Gastrocnemius medialis (tissue), 4 donors: ENCODE data around the gene ATXN7L1.

Source experiments
- CTCF ChIP-seq, 5 experiments: fragments of 450-650 bp in 3 of 5; fragments of 200-600 bp in 2 of 5; sonication (generic) in 2 of 5; IDR thresholded peaks in 4 of 5; conservative IDR thresholded peaks in 1 of 5; 1 replicate in 4 of 5; 2 replicates in 1 of 5; pipeline ENCODE4 v1.5.1; 2016 to 2019; ENCODE audit warnings: antibody characterized with exemption in 5 of 5, mild to moderate bottlenecking in 3 of 5, moderate library complexity in 3 of 5
- POLR2A ChIP-seq, 2 donors: fragments of 450-650 bp; IDR thresholded peaks; one replicate each; pipeline ENCODE4 v1.6.1; 2017; ENCODE audit warnings: antibody characterized with exemption in 2 of 2, mild to moderate bottlenecking in 2 of 2, moderate library complexity in 2 of 2

DNA sequence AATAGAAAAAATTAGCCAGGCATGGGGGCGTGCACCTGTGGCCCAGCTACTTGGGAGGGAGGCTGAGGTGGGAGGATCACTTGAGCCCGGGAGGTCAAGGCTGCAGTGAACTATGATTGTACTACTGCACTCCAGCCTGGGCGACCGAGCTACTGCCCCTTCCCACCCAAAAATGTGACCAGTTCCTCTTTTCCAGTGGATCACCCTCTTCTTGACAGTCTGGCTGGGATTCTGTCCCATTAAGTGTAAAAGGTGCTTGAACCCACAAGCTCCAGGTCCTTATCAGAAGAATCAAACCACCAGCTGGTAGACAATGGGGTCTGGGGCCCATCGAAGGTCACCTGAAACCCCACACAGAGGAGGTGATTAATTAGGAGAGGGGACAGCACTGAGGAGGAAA, 14.1 kb downstream of the ATXN7L1 start:
- TF ChIP-seq CTCF (IDR thresholded peaks at IDR 0.05 in 4 of 5, conservative IDR thresholded peaks at IDR 0.05 in 1 of 5), result no peak
- no peak for TF ChIP-seq POLR2A (IDR thresholded peaks at IDR 0.05)
